ENCODE measurements around the gene SIGMAR1. TPM values are rescaled to one million over a fixed set of nuclear protein-coding genes. Genes with fewer than 3 reads are reported as not detected.

The SIGMAR1 gene
- total and polyA plus RNA-seq, 4 donors: 26.0 to 72.0 (median 63.3) TPM

- H3K27me3 ChIP-seq (ENCODE audit: control insufficient read depth in 3 of 3, insufficient read depth in 3 of 3, low read length in 2 of 3): no peaks in the 10 kb centered on the region
- peak; percentile 30 for TF ChIP-seq CTCF (IDR thresholded peaks at IDR 0.05; ENCODE audit: control extremely low read depth, extremely low read depth)
- no peaks in the 10 kb centered on the region for H3K9me3 ChIP-seq (ENCODE audit: control insufficient read depth in 4 of 4, insufficient read depth in 3 of 4, low read length in 3 of 4)
- no peaks in the 10 kb centered on the region for H3K4me1 ChIP-seq (ENCODE audit: control insufficient read depth in 5 of 5, insufficient read depth in 5 of 5, low read length in 5 of 5)
- H3K36me3 ChIP-seq (ENCODE audit: control insufficient read depth in 4 of 4, insufficient read depth in 4 of 4, low read length in 4 of 4): peaks cover 0 to 2% (median 0%) of the 10 kb centered on the region in 4 donors
- H3K9ac ChIP-seq (ENCODE audit: insufficient read depth in 1 of 2, low read length in 2 of 2): no peak overlapping the region
- DNase-seq: peak; percentile 66 to 75 (median 72)
- no peak overlapping the region for H3K27ac ChIP-seq (ENCODE audit: low read depth in 1 of 2, low read length in 1 of 2)
- 28 to 49% methylated on average over 10 of the region's 10 CpGs for WGBS, 2 donors
- peak; percentile 34 for ATAC-seq (ENCODE audit: insufficient read depth, low FRiP score)
- no peak overlapping the region for H3K4me3 ChIP-seq
Observed at GRCh38 chr9:34675048-34675714, 37.6 kb upstream of the SIGMAR1 start.

GRCh38 chr9:34674440-34674839, 36.9 kb upstream of the SIGMAR1 start:
- DNase-seq (no peak), ATAC-seq (ENCODE audit: insufficient read depth, low FRiP score) (no peak)
- Histone ChIP-seq H3K36me3 (ENCODE audit: control insufficient read depth in 4 of 4, insufficient read depth in 4 of 4, low read length in 4 of 4) (peaks cover 0 to 9% (median 0%) of the 10 kb centered on the region in 4 donors), H3K27me3 (ENCODE audit: control insufficient read depth in 3 of 3, insufficient read depth in 3 of 3, low read length in 2 of 3) (no peaks in the 10 kb centered on the region), H3K4me1 (ENCODE audit: control insufficient read depth in 5 of 5, insufficient read depth in 5 of 5, low read length in 5 of 5) (no peaks in the 10 kb centered on the region), H3K9ac (ENCODE audit: insufficient read depth in 1 of 2, low read length in 2 of 2) (no peak overlapping the region), H3K9me3 (ENCODE audit: control insufficient read depth in 4 of 4, insufficient read depth in 3 of 4, low read length in 3 of 4) (peaks cover 0 to under 1% (median 0%) of the 10 kb centered on the region in 4 donors), H3K4me3 (no peak overlapping the region), H3K27ac (ENCODE audit: low read depth in 1 of 2, low read length in 1 of 2) (no peak overlapping the region)
- no peak for TF ChIP-seq CTCF (IDR thresholded peaks at IDR 0.05; ENCODE audit: control extremely low read depth, extremely low read depth)
- 80 to 82% methylated on average over 3 of the region's 3 CpGs for WGBS, 2 donors

GRCh38 chr9:34671307-34671706, 33.7 kb upstream of the SIGMAR1 start:
- ATAC-seq (ENCODE audit: insufficient read depth, low FRiP score) (no peak), DNase-seq (no peak)
- no peak overlapping the region for H3K9ac ChIP-seq (ENCODE audit: insufficient read depth in 1 of 2, low read length in 2 of 2)
- peaks cover 0 to 3% (median 1%) of the 10 kb centered on the region in 4 donors for H3K9me3 ChIP-seq (ENCODE audit: control insufficient read depth in 4 of 4, insufficient read depth in 3 of 4, low read length in 3 of 4)
- no peak overlapping the region for H3K27ac ChIP-seq (ENCODE audit: low read depth in 1 of 2, low read length in 1 of 2)
- TF ChIP-seq CTCF (IDR thresholded peaks at IDR 0.05; ENCODE audit: control extremely low read depth, extremely low read depth): no peak
- H3K4me3 ChIP-seq: no peak overlapping the region
- H3K36me3 ChIP-seq (ENCODE audit: control insufficient read depth in 4 of 4, insufficient read depth in 4 of 4, low read length in 4 of 4): peaks cover 0 to 22% (median 3%) of the 10 kb centered on the region in 4 donors
- no peaks in the 10 kb centered on the region for H3K27me3 ChIP-seq (ENCODE audit: control insufficient read depth in 3 of 3, insufficient read depth in 3 of 3, low read length in 2 of 3)
- peaks cover 0 to 2% (median 0%) of the 10 kb centered on the region in 5 donors for H3K4me1 ChIP-seq (ENCODE audit: control insufficient read depth in 5 of 5, insufficient read depth in 5 of 5, low read length in 5 of 5)
- 74 to 86% methylated on average over 1 of the region's 1 CpG for WGBS, 2 donors

Data from lung (tissue), 12 donors.